Fibroblast of skin of back (primary cell): ENCODE results near the gene S100A2.
"Not testable (repeated sequence)": the region's sequence is repeated elsewhere in the genome, so short reads cannot be mapped to it uniquely, and the experiment has no call there.

Experiments
- DNase-seq: peaks from one replicate; pipeline ENCODE4 v3.0.0-alpha.2; 2013

S100A2 gene

GRCh38 chr1:153588482-153588881, 22.8 kb upstream of the S100A2 start:
- no peak for DNase-seq

GRCh38 chr1:153588033-153588432, 22.4 kb upstream of the S100A2 start:
- not testable (repeated sequence) for DNase-seq

- peak; percentile 12 for DNase-seq
Observed at GRCh38 chr1:153587314-153587713, 21.7 kb upstream of the S100A2 start.

- no peak for DNase-seq
Observed at GRCh38 chr1:153586347-153586746, 20.7 kb upstream of the S100A2 start.

- no peak for DNase-seq
Observed at GRCh38 chr1:153585006-153585405, 19.4 kb upstream of the S100A2 start.

- no peak for DNase-seq
Observed at GRCh38 chr1:153583976-153584375, 18.3 kb upstream of the S100A2 start.

GRCh38 chr1:153583514-153583913, 17.9 kb upstream of the S100A2 start:
- not testable (repeated sequence) for DNase-seq

GRCh38 chr1:153582836-153583235, 17.2 kb upstream of the S100A2 start:
- DNase-seq, result not testable (repeated sequence)

GRCh38 chr1:153578936-153579335, 13.3 kb upstream of the S100A2 start:
- DNase-seq, result peak; percentile 52

GRCh38 chr1:153578490-153578889, 12.8 kb upstream of the S100A2 start:
- DNase-seq, result peak; percentile 87

- peak; percentile 24 for DNase-seq
Observed at GRCh38 chr1:153577624-153578051, 12.0 kb upstream of the S100A2 start.

- no peak for DNase-seq
Observed at GRCh38 chr1:153577138-153577537, 11.5 kb upstream of the S100A2 start.

- not testable (repeated sequence) for DNase-seq
Observed at GRCh38 chr1:153575497-153575896, 9.9 kb upstream of the S100A2 start.

- DNase-seq, result not testable (repeated sequence)
Observed at GRCh38 chr1:153575081-153575491, 9.4 kb upstream of the S100A2 start.

GRCh38 chr1:153573351-153573750, 7.7 kb upstream of the S100A2 start:
- DNase-seq, result no peak

GRCh38 chr1:153572569-153573015, 6.9 kb upstream of the S100A2 start:
- DNase-seq, result peak; percentile 82

GRCh38 chr1:153571706-153572105, 6.1 kb upstream of the S100A2 start:
- DNase-seq, result no peak

- no peak for DNase-seq
Observed at GRCh38 chr1:153570874-153571273, 5.2 kb upstream of the S100A2 start.

- no peak for DNase-seq
Observed at GRCh38 chr1:153569465-153569864, 3.8 kb upstream of the S100A2 start.

- DNase-seq, result peak; percentile 87
Observed at GRCh38 chr1:153568367-153569099, 2.9 kb upstream of the S100A2 start.

- no peak for DNase-seq
Observed at GRCh38 chr1:153567621-153568366, 2.1 kb upstream of the S100A2 start.

GRCh38 chr1:153566414-153567371, 1.0 kb upstream of the S100A2 start:
- peak; percentile 99 for DNase-seq

- no peak for DNase-seq
Observed at GRCh38 chr1:153563991-153564390, 1.7 kb downstream of the S100A2 start.
